ENCODE results near the gene PCDHB14.
"Not testable (repeated sequence)": the region's sequence is repeated elsewhere in the genome, so short reads cannot be mapped to it uniquely, and the experiment has no call there.

The PCDHB14 gene

DNA sequence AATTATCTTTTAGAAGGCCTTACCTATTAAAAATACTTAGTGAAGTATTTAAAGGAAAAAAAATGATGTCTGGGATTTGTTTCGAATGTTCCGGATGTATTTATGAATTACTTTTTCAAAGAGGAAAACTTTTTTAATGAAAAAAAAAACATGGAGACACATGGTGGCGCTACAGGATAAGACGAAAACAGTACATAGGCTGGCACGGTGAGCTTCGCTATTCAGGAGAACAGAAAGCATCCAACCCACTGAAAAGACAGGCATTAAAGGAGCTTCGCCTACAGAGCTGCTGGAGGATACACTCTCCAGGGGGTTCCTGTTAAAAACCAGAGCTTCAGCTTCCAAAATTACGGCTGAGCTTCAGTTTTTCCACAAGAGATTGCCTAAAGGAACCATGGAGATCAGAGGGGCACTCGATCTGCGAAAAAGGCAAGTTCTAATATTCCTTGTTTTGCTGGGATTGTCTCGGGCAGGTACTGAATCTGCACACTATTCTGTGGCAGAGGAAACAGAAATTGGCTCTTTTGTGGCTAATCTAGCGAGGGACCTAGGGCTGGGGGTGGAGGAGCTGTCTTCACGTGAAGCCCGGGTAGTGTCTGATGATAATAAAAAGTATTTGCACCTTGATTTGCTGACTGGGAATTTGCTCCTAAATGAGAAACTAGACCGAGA is at the start of gene PCDHB14:
TSS of gene PCDHB14 (plus strand) at position 232 of the 672 bp plus-strand sequence. CDS start at position 395, 163 bp downstream.
- DNase-seq (ENCODE audit: low read depth in 2 of 3, low spot score in 1 of 3), result no peak

DNA sequence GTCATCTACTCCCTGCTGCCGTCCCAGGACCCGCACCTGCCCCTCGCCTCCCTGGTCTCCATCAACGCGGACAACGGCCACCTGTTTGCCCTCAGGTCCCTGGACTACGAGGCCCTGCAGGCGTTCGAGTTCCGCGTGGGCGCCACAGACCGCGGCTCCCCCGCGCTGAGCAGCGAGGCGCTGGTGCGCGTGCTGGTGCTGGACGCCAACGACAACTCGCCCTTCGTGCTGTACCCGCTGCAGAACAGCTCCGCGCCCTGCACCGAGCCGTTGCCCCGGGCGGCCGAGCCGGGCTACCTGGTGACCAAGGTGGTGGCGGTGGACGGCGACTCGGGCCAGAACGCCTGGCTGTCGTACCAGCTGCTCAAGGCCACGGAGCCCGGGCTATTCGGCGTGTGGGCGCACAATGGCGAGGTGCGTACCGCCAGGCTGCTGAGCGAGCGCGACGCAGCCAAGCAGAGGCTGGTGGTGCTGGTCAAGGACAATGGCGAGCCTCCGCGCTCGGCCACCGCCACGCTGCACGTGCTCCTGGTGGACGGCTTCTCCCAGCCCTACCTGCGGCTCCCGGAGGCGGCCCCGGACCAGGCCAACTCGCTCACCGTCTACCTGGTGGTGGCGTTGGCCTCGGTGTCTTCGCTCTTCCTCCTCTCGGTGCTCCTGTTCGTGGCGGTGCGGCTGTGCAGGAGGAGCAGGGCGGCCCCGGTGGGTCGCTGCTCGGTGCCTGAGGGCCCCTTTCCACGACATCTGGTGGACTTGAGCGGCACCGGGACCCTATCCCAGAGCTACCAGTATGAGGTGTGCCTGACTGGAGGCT is 48.6 kb upstream of the PCDHB14 start:
- not testable (repeated sequence) for DNase-seq (ENCODE audit: low read depth in 2 of 3, low spot score in 1 of 3)

DNA sequence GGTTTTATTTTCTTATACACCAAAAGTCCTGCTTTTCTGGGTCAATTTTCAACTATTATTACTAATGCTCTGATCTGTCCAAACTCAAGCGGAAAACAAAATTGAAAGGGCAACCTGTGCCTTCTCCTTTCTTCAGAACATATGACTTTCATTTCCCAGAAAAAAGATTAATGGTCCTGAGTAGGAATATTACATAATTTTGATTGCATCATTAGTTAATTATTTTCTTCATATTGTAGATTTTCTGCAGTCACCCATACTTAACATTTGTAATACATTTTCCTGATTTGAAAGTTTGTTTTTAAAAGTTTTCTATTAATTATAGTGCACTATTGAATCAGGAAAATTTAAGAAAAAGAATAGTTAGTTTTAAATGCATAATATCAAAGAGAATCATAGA is 47.2 kb upstream of the PCDHB14 start:
- DNase-seq (ENCODE audit: low read depth in 2 of 3, low spot score in 1 of 3), result no peak

DNA sequence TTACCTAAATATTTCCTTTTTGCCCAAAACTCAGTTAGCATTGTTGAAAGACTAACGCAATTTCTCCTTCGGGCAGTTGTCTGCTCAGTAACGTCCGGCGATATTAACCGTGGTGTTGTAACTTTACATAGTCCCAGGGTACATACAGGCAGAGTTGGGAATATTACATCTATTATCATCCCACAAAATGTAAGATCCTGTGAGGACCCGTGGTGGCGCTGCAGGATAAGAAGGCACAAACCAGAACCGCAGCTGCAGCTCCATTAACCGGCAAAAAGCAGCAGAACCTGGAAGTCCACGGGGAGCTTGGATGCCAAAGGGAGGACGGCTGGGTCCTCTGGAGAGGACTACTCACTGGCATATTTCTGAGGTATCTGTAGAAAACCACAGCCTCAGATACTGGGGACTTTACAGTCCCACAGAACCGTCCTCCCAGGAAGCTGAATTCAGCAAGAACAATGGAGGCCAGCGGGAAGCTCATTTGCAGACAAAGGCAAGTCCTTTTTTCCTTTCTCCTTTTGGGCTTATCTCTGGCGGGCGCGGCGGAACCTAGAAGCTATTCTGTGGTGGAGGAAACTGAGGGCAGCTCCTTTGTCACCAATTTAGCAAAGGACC is 45.5 kb upstream of the PCDHB14 start, which contains the start of gene PCDHB8:
TSS of gene PCDHB8 (plus strand) at position 214 of the 615 bp plus-strand sequence. CDS start at position 459, 245 bp downstream.
- not testable (repeated sequence) for DNase-seq (ENCODE audit: low read depth in 2 of 3, low spot score in 1 of 3)

DNA sequence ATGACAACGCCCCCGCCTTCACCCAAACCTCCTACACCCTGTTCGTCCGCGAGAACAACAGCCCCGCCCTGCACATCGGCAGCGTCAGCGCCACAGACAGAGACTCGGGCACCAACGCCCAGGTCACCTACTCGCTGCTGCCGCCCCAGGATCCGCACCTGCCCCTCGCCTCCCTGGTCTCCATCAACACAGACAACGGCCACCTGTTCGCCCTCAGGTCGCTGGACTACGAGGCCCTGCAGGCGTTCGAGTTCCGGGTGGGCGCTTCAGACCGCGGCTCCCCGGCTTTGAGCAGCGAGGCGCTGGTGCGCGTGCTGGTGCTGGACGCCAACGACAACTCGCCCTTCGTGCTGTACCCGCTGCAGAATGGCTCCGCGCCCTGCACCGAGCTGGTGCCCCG is 43.8 kb upstream of the PCDHB14 start:
- DNase-seq (ENCODE audit: low read depth in 2 of 3, low spot score in 1 of 3), result not testable (repeated sequence)

DNA sequence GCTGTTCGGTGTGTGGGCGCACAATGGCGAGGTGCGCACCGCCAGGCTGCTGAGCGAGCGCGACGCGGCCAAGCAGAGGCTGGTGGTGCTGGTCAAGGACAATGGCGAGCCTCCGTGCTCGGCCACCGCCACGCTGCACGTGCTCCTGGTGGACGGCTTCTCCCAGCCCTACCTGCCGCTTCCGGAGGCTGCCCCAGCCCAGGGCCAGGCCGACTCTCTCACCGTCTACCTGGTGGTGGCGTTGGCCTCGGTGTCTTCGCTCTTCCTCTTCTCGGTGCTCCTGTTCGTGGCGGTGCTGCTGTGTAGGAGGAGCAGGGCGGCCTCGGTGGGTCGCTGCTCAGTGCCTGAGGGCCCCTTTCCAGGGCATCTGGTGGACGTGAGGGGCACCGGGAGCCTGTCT is 43.3 kb upstream of the PCDHB14 start:
- not testable (repeated sequence) for DNase-seq (ENCODE audit: low read depth in 2 of 3, low spot score in 1 of 3)

DNA sequence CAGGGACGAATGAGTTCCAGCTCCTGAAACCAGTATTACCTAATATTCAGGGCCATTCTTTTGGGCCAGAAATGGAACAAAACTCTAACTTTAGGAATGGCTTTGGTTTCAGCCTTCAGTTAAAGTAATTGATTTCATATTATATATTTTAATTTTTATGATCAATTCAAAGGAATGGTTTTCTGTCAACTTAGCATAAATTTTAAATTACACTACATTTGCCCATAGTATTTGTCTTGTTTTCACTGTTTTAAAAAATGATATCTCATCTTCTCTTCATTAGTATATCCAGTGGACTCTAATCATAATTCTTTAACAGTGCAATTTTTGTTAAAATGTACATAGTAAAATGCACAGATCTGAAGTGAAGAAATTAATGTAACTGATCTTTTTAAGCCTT is 42.8 kb upstream of the PCDHB14 start:
- DNase-seq (ENCODE audit: low read depth in 2 of 3, low spot score in 1 of 3), result no peak

DNA sequence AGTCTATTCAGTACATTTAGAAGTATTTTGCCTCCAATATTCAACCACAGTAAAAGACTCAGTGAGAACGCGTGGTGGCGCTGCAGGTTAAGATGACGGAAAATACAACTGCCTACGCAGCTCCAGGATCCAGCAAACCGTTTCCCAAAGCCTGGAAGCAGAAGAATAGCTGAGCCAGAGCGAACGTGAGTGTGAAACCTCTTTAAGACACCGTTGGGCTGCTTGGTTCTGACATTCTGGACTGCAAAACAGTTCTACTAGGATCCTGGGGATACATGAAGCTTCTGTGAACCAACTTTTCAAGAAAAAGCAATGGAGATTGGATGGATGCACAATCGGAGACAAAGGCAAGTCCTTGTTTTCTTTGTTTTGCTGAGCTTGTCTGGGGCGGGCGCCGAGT is 40.9 kb upstream of the PCDHB14 start, which contains the start of gene PCDHB16:
TSS of gene PCDHB16 (plus strand) at position 140 of the 400 bp plus-strand sequence. CDS start at position 313, 173 bp downstream.
- DNase-seq (ENCODE audit: low read depth in 2 of 3, low spot score in 1 of 3), result no peak

DNA sequence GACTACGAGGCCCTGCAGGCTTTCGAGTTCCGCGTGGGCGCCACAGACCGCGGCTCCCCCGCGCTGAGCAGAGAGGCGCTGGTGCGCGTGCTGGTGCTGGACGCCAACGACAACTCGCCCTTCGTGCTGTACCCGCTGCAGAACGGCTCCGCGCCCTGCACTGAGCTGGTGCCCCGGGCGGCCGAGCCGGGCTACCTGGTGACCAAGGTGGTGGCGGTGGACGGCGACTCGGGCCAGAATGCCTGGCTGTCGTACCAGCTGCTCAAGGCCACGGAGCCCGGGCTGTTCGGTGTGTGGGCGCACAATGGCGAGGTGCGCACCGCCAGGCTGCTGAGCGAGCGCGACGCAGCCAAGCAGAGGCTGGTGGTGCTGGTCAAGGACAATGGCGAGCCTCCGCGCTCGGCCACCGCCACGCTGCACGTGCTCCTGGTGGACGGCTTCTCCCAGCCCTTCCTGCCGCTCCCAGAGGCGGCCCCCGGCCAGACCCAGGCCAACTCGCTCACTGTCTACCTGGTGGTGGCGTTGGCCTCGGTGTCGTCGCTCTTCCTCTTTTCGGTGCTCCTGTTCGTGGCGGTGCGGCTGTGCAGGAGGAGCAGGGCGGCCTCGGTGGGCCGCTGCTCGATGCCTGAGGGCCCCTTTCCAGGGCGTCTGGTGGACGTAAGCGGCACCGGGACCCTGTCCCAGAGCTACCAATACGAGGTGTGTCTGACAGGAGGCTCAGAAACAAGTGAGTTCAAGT is 38.9 kb upstream of the PCDHB14 start:
- not testable (repeated sequence) for DNase-seq (ENCODE audit: low read depth in 2 of 3, low spot score in 1 of 3)

DNA sequence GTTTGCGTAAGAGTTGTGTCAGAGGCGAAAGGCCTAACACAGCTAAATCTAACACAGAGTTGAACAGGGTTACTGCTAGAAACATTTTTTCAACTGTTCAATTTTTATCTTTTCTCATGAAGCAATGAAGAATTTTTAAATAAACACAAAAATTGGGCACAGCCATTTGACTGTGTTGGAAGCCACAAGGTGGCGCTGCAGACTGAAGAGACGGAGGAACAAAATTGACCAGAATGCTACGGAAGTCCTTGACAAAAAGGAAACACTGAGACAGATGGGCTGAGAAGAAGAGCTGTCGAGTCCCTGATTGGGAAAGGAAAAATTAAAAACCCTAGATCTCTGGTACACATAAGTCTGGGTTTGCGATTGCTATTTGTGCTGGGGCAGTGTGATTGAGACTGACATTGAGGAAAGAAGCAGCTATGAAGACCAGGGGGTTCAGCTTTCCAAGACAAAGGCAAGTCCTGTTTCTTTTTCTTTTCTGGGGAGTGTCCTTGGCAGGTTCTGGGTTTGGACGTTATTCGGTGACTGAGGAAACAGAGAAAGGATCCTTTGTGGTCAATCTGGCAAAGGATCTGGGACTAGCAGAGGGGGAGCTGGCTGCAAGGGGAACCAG is 36.1 kb upstream of the PCDHB14 start, which contains the start of gene PCDHB9:
TSS of gene PCDHB9 (plus strand) at position 265 of the 616 bp plus-strand sequence. CDS start at position 423, 158 bp downstream.
- DNase-seq (ENCODE audit: low read depth in 2 of 3, low spot score in 1 of 3), result peak in 2 of 3 donors; percentile 5 to 12

DNA sequence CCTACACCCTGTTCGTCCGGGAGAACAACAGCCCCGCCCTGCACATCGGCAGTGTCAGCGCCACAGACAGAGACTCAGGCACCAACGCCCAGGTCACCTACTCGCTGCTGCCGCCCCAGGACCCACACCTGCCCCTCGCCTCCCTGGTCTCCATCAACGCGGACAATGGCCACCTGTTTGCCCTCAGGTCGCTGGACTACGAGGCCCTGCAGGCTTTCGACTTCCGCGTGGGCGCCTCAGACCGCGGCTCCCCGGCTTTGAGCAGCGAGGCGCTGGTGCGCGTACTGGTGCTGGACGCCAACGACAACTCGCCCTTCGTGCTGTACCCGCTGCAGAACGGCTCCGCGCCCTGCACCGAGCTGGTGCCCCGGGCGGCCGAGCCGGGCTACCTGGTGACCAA is 34.5 kb upstream of the PCDHB14 start:
- not testable (repeated sequence) for DNase-seq (ENCODE audit: low read depth in 2 of 3, low spot score in 1 of 3)

DNA sequence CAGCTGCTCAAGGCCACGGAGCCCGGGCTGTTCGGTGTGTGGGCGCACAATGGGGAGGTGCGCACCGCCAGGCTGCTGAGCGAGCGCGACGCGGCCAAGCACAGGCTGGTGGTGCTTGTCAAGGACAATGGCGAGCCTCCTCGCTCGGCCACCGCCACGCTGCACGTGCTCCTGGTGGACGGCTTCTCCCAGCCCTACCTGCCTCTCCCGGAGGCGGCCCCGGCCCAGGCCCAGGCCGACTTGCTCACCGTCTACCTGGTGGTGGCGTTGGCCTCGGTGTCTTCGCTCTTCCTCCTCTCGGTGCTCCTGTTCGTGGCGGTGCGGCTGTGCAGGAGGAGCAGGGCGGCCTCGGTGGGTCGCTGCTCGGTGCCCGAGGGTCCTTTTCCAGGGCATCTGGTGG is 34.0 kb upstream of the PCDHB14 start:
- DNase-seq (ENCODE audit: low read depth in 2 of 3, low spot score in 1 of 3), result not testable (repeated sequence)

DNA sequence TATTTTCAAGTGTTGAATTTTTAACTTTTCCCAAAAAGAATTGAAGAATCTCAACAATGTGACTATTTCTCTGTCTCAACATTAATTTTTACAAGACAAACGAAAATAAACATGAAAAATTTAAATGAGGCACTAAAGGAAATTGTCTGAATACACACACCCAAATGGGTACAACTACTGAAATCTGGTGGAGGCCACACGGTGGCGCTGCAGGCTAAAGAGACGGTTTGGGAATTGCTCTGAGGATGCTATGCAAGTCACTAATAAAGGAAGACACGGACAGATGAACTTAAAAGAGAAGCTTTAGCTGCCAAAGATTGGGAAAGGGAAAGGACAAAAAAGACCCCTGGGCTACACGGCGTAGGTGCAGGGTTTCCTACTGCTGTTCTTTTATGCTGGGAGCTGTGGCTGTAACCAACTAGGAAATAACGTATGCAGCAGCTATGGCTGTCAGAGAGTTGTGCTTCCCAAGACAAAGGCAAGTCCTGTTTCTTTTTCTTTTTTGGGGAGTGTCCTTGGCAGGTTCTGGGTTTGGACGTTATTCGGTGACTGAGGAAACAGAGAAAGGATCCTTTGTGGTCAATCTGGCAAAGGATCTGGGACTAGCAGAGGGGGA is 30.9 kb upstream of the PCDHB14 start, which contains the start of gene PCDHB10:
TSS of gene PCDHB10 (plus strand) at position 244 of the 616 bp plus-strand sequence. CDS start at position 444, 200 bp downstream.
- DNase-seq (ENCODE audit: low read depth in 2 of 3, low spot score in 1 of 3), result peak; percentile 10 to 24 (median 16)

DNA sequence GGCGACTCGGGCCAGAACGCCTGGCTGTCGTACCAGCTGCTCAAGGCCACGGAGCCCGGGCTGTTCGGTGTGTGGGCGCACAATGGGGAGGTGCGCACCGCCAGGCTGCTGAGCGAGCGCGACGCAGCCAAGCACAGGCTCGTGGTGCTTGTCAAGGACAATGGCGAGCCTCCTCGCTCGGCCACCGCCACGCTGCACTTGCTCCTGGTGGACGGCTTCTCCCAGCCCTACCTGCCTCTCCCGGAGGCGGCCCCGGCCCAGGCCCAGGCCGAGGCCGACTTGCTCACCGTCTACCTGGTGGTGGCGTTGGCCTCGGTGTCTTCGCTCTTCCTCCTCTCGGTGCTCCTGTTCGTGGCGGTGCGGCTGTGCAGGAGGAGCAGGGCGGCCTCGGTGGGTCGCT is 28.8 kb upstream of the PCDHB14 start:
- DNase-seq (ENCODE audit: low read depth in 2 of 3, low spot score in 1 of 3), result not testable (repeated sequence)

DNA sequence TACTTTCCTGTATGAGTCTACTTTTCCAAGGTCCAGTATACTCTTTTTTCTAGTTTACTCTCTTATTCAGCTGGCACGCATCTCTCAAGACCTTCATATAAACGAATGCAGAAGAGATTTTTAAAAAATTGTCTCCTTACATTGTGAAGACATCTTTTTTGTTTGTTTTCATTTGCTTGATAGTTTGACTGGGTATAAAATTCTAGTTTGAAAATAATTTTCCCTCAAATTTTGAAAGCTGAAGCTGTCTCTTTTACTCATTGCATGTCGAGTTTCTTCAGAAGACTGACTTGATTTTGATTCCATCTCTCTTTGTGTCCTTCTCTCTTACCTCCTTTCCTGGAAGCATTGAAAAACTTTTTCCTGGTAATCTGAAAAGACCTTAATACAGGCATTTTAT is 26.8 kb upstream of the PCDHB14 start:
- DNase-seq (ENCODE audit: low read depth in 2 of 3, low spot score in 1 of 3), result no peak

DNA sequence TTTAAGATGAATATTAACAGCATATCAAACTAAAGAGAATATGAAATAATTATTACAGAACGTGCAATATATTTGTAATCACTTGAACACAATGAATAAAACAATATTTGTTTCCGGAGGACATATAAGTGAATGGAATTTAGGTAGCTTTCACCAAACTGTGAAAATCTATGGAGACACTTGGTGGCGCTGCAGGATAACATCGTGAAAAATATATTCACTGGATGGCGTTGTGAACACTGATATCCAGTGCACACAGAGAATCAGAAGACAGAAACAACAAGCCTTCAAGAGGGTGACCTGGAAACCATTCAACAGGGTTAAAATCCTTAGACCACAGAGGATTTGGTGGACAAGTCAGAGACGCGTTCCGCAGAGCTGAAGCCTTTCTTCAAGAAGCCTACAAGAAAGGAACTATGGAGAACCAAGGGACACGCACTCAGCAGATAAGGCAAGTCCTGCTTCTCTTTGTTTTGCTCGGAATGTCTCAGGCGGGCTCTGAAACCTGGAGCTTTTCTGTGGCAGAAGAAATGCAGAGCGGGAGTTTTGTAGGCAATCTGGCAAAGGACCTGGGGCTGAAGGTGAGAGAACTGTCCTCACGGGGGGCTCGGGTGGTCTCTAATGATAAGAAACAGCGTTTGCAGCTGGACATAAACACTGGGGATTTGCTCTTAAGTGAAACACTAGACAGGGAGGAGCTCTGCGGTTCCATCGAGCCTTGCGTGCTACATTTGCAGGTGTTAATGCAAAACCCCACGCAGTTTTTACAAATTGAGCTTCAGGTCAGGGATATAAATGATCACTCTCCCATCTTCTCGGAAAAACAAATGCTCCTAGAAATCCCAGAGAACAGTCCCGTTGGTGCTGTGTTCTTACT is 23.5 kb upstream of the PCDHB14 start, which contains the start of gene PCDHB11:
TSS of gene PCDHB11 (plus strand) at position 269 of the 877 bp plus-strand sequence. CDS start at position 417, 148 bp downstream.
- no peak for DNase-seq (ENCODE audit: low read depth in 2 of 3, low spot score in 1 of 3)

DNA sequence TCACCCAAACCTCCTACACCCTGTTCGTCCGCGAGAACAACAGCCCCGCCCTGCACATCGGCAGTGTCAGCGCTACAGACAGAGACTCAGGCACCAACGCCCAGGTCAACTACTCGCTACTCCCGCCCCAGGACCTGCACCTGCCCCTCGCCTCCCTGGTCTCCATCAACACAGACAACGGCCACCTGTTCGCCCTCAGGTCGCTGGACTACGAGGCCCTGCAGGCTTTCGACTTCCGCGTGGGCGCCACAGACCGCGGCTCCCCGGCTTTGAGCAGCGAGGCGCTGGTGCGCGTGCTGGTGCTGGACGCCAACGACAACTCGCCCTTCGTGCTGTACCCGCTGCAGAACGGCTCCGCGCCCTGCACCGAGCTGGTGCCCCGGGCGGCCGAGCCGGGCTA is 22.0 kb upstream of the PCDHB14 start:
- not testable (repeated sequence) for DNase-seq (ENCODE audit: low read depth in 2 of 3, low spot score in 1 of 3)

DNA sequence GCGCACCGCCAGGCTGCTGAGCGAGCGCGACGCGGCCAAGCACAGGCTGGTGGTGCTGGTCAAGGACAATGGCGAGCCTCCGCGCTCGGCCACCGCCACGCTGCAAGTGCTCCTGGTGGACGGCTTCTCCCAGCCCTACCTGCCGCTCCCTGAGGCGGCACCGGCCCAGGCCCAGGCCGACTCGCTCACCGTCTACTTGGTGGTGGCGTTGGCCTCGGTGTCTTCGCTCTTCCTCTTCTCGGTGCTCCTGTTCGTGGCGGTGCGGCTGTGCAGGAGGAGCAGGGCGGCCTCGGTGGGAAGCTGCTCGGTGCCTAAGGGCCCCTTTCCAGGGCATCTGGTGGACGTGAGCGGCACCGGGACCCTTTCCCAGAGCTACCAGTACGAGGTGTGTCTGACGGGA is 21.5 kb upstream of the PCDHB14 start:
- not testable (repeated sequence) for DNase-seq (ENCODE audit: low read depth in 2 of 3, low spot score in 1 of 3)

DNA sequence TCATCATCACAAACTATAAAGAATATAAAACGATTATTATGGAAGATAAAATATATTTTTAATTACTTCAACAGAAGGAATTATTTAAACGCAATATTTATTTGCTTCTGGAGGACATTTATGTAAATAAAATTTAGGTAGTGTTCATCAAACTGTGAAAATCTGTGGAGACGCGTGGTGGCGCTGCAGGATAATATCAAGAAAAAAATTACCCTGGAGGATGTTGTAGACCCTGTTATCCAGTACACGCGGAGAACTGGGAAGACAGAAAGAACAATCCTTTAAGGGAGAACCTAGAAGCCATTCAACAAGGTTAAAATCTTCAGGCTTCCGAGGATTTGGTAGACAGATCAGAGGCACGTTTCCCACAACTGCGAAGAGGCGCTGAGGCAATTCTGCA is 14.7 kb upstream of the PCDHB14 start, which contains the start of gene PCDHB12:
TSS of gene PCDHB12 (plus strand) at position 242 of the 400 bp plus-strand sequence. CDS start 189 bp downstream, outside the sequence.
- no peak for DNase-seq (ENCODE audit: low read depth in 2 of 3, low spot score in 1 of 3)
